NOMO-1 treated with dmso at 0.1 percent for 144 hours (cell line): ENCODE data around the gene DNMT3B.

Experiments used
- DNase-seq: peaks from one replicate; lab custom pipeline; 2025; ENCODE audit not compliant: unreplicated experiment; lab: John Stamatoyannopoulos, UW

DNMT3B gene

DNA sequence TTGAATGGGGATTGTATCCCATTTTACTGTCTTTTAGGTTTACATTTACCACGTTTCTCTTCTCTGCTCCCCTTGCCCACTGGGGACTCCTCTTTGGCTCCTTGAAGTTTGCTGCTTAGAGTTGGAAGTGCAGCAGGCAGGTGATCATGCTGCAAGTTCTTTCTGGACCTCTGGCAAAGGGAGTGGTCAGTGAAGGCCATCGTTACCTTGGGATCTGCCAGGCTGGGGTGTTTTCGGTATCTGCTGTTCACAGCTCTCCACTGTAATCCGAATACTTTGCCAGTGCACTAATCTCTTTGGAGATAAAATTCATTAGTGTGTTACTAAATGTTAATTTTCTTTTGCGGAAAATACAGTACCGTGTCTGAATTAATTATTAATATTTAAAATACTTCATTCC, 87.4 kb downstream of the DNMT3B start:
- DNase-seq, result no peak

DNA sequence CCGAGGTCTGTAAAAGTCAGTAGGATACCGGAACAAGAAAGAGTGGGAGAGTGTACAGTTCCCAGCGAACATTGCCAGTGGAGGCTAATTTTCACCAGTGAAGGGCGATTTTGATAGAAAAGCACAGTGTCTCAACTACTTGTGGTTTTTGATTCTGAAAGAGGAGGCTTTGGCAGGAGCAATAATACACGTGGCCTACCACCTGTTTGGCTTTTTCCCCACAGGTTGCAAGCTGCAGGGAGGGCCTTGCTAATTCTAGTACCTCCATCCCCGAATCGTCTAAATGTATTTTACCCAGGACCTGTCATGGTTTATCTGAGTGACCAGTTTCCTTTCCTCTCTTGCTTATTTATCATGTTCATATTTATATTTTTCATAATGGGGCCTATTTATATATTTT, 93.2 kb downstream of the DNMT3B start:
- no peak for DNase-seq

DNA sequence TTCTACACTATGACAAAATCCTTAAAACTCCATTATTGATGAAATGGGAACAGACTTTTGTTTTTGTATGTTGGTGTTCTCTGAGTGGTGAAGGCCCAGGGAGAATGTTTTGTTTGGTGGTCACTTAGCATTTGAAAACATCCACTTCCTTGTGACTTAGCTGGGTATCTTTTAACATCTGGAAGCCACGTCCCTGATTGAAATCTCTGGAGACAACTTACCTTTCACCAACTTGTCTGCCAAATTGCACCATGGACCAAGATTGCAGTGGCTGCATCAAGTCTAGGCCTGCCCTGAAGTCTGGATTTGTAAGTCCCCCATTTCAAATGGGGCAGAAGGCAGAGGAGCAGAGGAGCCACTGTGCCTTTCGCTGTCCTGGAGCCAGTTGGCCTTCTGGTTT, 96.0 kb downstream of the DNMT3B start:
- DNase-seq, result no peak
